Tibial nerve (tissue), 4 donors: ENCODE results near the gene ZNF708.

Experiments used
- CTCF ChIP-seq, 5 experiments: fragments of 200-600 bp in 3 of 5; fragments of 450-650 bp in 2 of 5; sonication (generic) in 3 of 5; IDR thresholded peaks; one replicate each; pipeline ENCODE4 v1.5.1; 2016 to 2019; ENCODE audit warnings: antibody characterized with exemption in 5 of 5, mild to moderate bottlenecking in 3 of 5, moderate library complexity in 2 of 5
- EP300 ChIP-seq, 2 donors: sonication (generic); formaldehyde crosslinking; IDR thresholded peaks; one replicate each; pipeline ENCODE4 v1.6.1; 2017; ENCODE audit warnings: antibody characterized with exemption in 2 of 2, mild to moderate bottlenecking in 1 of 2
- POLR2A ChIP-seq, 2 donors: fragments of 450-650 bp; IDR thresholded peaks; one replicate each; pipeline ENCODE4 v1.6.1; 2017; ENCODE audit warnings: antibody characterized with exemption in 2 of 2, mild to moderate bottlenecking in 2 of 2, moderate library complexity in 2 of 2

GRCh38 chr19:21260164-21260847 lies 68.9 kb downstream of the ZNF708 start:
- no peak for TF ChIP-seq EP300 (IDR thresholded peaks at IDR 0.05)
- no peak for TF ChIP-seq CTCF (IDR thresholded peaks at IDR 0.05)
- TF ChIP-seq POLR2A (IDR thresholded peaks at IDR 0.05): no peak
